Muscle layer of duodenum (tissue), 2 donors: Measurements from ENCODE around the gene PNPLA2.

Experiments
- H3K27ac ChIP-seq: one replicate; pipeline ENCODE4 v1.7.0; 2013; ENCODE audit warnings: mild to moderate bottlenecking, low read length
- H3K27me3 ChIP-seq: one replicate; pipeline ENCODE4 v1.7.0; 2013; ENCODE audit warnings: low read depth, mild to moderate bottlenecking, control low read depth, low read length
- H3K36me3 ChIP-seq, 2 donors: one replicate each; pipeline ENCODE4 v1.7.0; 2013; ENCODE audit warnings: low read length in 2 of 2, control low read depth in 1 of 2, mild to moderate bottlenecking in 1 of 2; ENCODE audit not compliant: insufficient read depth in 2 of 2, control insufficient read depth in 1 of 2
- H3K4me1 ChIP-seq, 2 donors: one replicate each; pipeline ENCODE4 v1.7.0; 2013; ENCODE audit warnings: low read length in 2 of 2, mild to moderate bottlenecking in 2 of 2, control low read depth in 1 of 2, moderate library complexity in 1 of 2; ENCODE audit not compliant: insufficient read depth in 2 of 2, control insufficient read depth in 1 of 2
- H3K4me3 ChIP-seq, 2 donors: one replicate each; pipeline ENCODE4 v1.7.0; 2013; ENCODE audit warnings: low read length in 2 of 2, low read depth in 1 of 2, mild to moderate bottlenecking in 1 of 2
- H3K9me3 ChIP-seq, 2 donors: one replicate each; pipeline ENCODE4 v1.7.0; 2013; ENCODE audit warnings: low read length in 2 of 2, control low read depth in 1 of 2, mild to moderate bottlenecking in 1 of 2; ENCODE audit not compliant: control insufficient read depth in 1 of 2
- donor health status: healthy.

PNPLA2 gene

DNA sequence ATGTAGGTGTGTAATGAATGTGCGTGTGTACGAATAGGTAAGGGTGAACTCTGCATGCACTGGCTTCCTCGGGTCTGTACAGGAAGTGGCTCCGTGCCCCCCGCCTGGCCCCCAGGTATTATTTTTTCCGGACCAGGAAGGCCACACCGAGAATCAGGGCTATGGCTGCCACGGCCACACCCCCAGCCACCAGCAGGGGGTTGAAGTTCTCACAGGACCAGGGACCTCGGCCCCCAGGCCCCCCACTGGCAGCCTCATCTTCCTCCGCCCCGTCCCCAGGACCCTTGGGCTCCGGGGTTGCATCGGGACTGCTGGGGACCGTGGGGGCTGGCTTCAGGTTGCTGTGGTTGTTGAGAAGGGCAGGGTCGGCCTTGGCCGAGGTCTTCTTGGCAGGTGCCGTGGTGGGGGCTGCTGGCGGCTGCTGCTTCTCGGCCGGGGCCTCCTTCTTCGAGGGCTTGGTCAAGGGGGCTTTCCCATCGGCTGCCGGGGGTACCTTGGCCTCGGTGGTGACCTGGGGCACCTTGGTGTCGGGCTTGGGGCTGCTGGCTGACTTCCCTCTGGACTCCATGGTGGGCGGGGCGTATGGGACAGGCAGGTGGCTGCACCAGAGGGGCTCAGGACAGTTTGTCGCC is 30.6 kb upstream of the PNPLA2 start:
- H3K27me3 ChIP-seq: peaks cover 7% of the 10 kb centered on the region
- H3K27ac ChIP-seq: no peak overlapping the region
- H3K4me1 ChIP-seq: peaks cover 0 to 17% of the 10 kb centered on the region in 2 donors
- H3K9me3 ChIP-seq: no peaks in the 10 kb centered on the region
- H3K4me3 ChIP-seq: no peak overlapping the region
- H3K36me3 ChIP-seq: peaks cover 0 to 17% of the 10 kb centered on the region in 2 donors

DNA sequence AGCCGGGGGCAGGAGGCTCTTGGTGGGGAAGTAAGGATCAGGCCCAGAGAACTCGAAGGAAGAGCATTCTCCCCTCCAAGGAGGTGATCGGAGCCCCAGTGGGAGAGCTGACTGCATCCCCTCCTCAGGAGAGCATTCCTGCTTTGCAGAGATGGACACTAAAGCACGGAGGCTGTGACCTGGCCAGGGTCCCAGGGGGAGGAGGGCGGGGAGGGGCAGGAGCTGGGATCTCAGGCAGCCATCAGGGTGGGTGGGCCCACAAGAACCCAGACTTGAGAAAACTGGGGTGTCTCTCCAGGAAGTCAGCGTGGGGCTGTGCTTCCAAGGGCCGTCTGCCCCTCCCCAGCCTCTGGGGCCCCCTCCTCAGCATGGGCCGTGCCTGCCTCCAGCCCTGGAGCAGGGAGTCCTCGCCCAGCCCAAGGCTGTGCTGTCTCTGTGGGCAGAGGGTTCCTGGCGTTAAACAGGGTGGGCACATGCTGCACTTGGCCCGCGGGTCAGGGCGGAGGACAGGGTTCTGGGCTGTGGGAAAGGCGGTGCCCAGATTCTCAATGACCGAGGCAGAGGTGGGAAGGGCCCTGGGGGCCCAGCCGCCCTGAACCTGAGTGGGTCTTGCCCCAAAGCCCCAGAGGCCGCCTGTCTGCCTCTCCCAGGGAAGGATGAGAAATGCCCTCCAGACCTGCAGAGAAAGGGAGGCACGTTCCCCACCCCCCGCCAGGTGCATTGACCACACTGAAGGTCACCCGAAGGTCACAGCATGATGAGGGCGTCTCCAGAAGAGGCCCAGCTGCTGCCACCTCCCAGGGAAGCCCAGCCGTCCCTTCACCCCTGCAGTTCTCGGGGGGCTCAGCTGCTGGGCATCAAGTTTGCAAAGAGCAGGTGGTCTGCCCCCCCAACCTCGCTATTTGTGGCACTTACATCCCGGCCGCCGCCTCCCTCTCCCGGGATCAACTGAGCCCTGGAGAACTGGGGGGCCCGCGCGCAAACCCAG is 29.5 kb upstream of the PNPLA2 start:
- H3K4me1 ChIP-seq: peaks cover 0 to 8% of the 10 kb centered on the region in 2 donors
- peaks cover 7% of the 10 kb centered on the region for H3K27me3 ChIP-seq
- no peaks in the 10 kb centered on the region for H3K9me3 ChIP-seq
- peaks cover 0 to 20% of the 10 kb centered on the region in 2 donors for H3K36me3 ChIP-seq
- H3K27ac ChIP-seq: no peak overlapping the region
- H3K4me3 ChIP-seq: no peak overlapping the region

DNA sequence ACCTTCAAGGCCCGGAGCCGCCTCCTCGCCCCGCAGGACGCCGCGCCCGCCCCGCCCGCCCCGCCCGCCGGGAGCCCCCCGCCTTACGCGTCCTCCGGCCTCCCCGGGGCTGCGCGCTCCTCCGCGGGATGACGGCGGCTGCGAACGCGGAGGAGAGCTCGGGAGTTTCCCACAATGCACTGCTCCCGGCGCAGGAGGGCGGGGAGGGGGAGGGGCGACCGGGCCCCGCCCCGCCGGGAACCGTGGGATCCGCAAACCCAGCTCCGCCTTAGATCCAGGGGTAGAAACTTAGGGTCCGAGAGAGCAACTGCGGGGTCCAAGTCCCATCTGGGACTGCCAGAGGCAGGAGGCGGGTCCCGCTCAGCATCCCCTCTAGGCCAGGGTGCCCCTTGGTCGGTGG is 28.8 kb upstream of the PNPLA2 start, which contains the start of gene CEND1:
Gene CEND1 (minus strand): TSS at position 148 of the 400 bp plus-strand sequence. CDS start 1,514 bp downstream, outside the sequence.
- no peak within 1 kb of the TSS for H3K4me3 ChIP-seq
- H3K36me3 ChIP-seq: peaks cover 0 to 20% of the 10 kb centered on the region in 2 donors
- H3K4me1 ChIP-seq: peaks cover 0 to 15% of the 10 kb centered on the region in 2 donors
- H3K9me3 ChIP-seq: no peaks in the 10 kb centered on the region
- no peak within 1 kb of the TSS for H3K27ac ChIP-seq
- H3K27me3 ChIP-seq: peaks cover 7% of the 10 kb centered on the region

DNA sequence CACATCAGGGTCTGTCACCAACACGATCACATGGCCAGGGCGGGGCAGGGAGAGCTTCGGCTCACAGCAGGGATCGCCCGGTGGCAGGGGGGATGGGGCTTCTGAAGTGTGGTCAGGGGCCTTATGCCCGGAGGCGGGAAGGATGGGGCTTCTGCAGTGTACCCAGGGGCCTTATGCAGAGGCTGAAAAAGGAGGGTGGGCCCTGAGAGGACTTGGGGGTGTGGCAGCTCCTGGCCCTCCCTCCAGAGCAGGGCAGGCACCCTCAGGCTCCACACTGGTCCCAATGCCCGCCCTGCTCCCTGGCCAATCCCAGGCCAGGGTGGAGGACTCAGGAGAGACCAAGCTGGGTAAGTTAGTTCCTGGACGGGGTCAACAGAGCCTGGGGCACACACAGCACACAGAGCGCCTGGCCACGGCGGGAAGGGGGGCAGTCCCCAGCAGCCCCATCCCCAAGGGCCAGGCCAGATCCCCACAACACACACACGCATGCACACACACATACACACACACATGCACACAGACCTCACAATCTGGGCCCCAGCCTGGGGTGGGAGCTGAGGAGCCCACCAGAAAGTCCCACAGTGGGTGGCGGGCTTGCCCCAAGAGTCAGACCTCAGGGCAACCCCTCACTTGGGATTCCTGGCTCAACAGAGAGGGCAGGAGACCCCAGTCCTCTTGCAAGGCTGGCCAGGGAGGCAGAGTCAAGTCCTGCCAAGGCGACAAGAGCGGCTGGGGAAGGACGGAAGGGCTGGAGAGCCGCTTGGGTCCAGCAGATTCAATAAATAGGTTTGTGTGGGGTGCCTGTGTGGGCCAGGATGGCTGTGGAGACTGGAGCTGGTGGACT is 27.8 kb upstream of the PNPLA2 start:
- Histone ChIP-seq H3K27ac (no peak overlapping the region), H3K9me3 (no peaks in the 10 kb centered on the region), H3K27me3 (peaks cover 7% of the 10 kb centered on the region), H3K4me3 (no peak overlapping the region), H3K36me3 (peaks cover 0 to 20% of the 10 kb centered on the region in 2 donors), H3K4me1 (peaks cover 0 to 23% of the 10 kb centered on the region in 2 donors)

DNA sequence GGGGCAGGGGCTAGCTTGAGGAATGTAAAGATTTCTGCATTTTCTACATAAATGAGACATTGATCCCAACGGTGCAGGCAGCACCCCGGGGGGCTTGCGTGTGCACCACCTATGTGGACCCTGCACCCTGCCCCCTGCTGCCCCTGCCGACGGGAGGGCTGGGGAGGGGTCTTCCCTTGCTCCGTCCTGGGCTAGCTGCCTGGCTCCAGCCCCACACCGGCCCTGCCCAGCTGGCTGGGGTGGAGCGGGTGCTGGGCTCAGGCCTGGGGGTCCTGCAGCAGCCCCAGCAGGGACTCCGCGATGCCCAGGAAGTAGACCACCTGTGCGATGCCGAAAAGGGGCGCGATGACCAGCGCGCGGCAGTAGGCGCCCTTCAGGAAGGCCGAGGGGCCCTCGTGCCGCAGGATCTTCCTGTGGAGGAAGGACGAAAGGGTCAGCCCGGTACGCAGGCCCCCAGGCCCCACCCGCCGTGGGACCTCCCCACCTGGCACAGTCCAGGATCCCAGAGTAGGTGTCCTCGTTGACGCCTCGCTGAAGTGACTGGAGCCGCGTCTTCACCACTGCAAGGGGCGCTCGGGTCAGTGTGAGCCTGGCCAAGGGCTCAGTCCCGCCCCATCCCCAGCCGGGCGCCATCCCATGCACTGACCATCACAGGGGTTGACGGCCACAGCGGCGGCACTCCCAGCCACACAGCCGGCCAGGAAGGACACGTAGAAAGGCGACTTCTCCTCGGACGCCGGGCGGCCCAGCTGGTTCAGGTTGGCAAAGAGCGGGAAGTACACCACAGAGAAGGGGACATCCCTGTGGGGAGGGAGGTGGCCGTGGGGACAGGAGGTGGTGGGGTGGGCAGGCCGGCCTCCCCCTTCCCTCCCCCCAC is 26.8 kb upstream of the PNPLA2 start:
- Histone ChIP-seq H3K4me1 (peaks cover 6 to 30% of the 10 kb centered on the region in 2 donors), H3K27me3 (peaks cover 7% of the 10 kb centered on the region), H3K36me3 (peaks cover 0 to 20% of the 10 kb centered on the region in 2 donors), H3K4me3 (no peak overlapping the region), H3K9me3 (no peaks in the 10 kb centered on the region), H3K27ac (no peak overlapping the region)

DNA sequence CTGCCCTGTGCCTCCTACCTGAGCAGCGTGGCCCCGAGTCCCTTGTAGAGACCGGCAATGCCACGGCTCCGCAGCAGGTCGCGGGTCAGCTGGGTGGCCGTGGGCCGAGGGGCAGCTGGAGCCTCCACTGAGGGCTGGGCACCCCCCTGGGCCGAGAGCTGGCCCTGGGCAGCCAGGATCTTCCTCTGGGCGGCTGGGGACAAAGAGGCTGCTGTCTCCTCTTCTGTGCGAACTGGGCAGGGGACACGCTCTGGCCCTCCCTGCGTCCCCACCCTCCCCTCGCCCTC is 26.2 kb upstream of the PNPLA2 start:
- H3K36me3 ChIP-seq: peaks cover 0 to 20% of the 10 kb centered on the region in 2 donors
- peaks cover 7% of the 10 kb centered on the region for H3K27me3 ChIP-seq
- no peaks in the 10 kb centered on the region for H3K9me3 ChIP-seq
- H3K27ac ChIP-seq: no peak overlapping the region
- no peak overlapping the region for H3K4me3 ChIP-seq
- H3K4me1 ChIP-seq: peaks cover 7 to 34% of the 10 kb centered on the region in 2 donors

DNA sequence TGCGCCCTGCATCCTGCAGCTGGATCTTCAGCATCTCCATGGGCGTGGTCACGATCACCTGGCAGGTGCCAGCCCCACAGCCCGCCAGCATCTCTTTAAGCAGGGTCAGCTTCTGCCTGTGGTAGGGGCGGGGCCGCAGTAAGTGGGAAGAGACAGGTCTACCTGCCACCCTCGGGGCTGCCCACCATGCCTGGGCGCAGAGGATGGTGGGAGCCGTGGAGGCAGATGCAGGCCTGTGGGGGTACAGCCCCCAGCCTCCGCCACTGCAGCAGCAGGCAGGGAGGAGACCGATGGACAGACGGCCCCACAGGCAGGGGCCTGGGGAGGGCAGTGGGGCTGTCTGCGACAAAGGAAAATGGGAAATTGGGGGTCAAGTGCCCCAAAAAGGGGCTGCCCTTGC is 25.8 kb upstream of the PNPLA2 start:
- H3K4me1 ChIP-seq: peaks cover 7 to 34% of the 10 kb centered on the region in 2 donors
- no peaks in the 10 kb centered on the region for H3K9me3 ChIP-seq
- peaks cover 7% of the 10 kb centered on the region for H3K27me3 ChIP-seq
- H3K27ac ChIP-seq: no peak overlapping the region
- H3K36me3 ChIP-seq: peaks cover 0 to 20% of the 10 kb centered on the region in 2 donors
- H3K4me3 ChIP-seq: no peak overlapping the region

DNA sequence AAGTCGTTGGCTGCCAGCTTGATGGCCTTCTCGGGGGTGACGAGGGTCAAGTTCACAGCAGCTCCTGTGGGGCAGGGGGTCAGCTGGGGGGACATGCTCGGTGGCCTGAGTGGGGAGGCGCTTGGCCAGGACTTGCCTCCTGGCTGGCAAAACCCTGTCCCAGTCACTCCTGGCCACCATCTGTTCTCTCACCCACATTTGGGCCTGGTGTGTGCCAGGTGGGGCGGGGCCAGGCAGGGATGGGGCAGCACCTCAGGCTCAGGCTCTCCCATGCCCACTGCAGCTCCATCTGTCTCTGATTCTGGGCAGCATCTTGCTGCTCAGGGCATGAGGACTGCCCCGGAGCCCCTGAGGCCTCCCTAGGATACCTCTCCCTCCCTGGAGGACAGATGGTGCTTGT is 25.2 kb upstream of the PNPLA2 start:
- Histone ChIP-seq H3K27ac (no peak overlapping the region), H3K27me3 (peaks cover 7% of the 10 kb centered on the region), H3K4me3 (no peak overlapping the region), H3K36me3 (peaks cover 0 to 20% of the 10 kb centered on the region in 2 donors), H3K4me1 (peaks cover 7 to 37% of the 10 kb centered on the region in 2 donors), H3K9me3 (no peaks in the 10 kb centered on the region)

DNA sequence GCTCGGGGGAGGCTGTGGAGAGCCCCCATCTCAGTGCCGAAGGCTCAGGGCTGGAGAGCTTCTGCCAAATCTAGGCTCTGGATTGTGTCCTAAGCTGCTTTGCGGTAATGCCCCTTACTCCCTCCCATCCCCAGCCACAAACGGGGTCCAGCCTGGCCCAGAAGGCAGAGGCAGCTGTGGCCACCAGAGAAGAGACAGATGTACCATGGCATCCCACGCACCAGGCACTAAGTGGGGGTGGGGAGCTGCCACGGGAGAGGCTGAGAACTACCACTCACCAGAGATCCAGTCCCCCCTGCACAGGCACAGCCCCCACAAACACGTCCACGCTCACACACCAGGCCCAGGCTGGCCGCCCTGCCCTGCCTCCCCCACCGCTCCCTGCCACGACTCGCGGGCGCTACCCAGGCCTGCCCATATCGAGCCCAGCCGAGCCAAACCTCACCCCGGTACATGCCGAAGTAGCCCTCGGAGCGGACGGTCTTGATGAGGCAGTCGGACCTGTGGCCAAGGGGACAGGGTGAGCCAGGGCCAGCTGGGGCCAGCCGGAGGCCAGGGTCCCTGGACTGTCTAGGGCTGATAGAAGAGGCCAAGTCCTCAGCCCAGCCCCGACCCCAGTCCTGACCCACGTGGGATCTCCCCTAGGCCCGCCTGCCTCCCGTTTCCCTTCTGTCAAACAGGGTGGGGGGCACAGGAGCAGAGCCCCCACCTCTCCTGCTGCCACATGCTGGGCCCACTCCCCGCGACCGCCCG is 24.5 kb upstream of the PNPLA2 start:
- Histone ChIP-seq H3K27me3 (peaks cover 5% of the 10 kb centered on the region), H3K9me3 (no peaks in the 10 kb centered on the region), H3K4me1 (peaks cover 7 to 34% of the 10 kb centered on the region in 2 donors), H3K36me3 (peaks cover 0 to 20% of the 10 kb centered on the region in 2 donors), H3K27ac (no peak overlapping the region), H3K4me3 (no peak overlapping the region)
